Spleen (tissue), 7 donors: Measurements from ENCODE around the gene EFNA5.

ENCODE experiments used
- POLR2AphosphoS5 ChIP-seq, 3 donors: sonication (generic); formaldehyde crosslinking; IDR thresholded peaks; one replicate each; pipeline ENCODE4 v1.5.1; 2017; ENCODE audit warnings: antibody characterized with exemption in 3 of 3
- TF ChIP-seq, protein P1 (sequence below), 11 experiments: fragments of 200-600 bp in 7 of 11; fragments of 450-650 bp in 4 of 11; sonication (generic) in 4 of 11; IDR thresholded peaks in 8 of 11; conservative IDR thresholded peaks in 3 of 11; 1 replicate in 7 of 11; 2 replicates in 4 of 11; pipeline versions ENCODE4 v1.4.0 to v1.8.0; 2016 to 2021; ENCODE audit warnings: antibody characterized with exemption in 11 of 11, inconsistent platforms in 4 of 11, mild to moderate bottlenecking in 1 of 11
- donor health status: DM: no; HTN: no; CAD: no; lungs with moderate emphysema.
- donor health status: DM: no; HTN: no; CAD: no.
- donor health status: DM: no; HTN: no; CAD: no.

- TF ChIP-seq, protein P1, sequence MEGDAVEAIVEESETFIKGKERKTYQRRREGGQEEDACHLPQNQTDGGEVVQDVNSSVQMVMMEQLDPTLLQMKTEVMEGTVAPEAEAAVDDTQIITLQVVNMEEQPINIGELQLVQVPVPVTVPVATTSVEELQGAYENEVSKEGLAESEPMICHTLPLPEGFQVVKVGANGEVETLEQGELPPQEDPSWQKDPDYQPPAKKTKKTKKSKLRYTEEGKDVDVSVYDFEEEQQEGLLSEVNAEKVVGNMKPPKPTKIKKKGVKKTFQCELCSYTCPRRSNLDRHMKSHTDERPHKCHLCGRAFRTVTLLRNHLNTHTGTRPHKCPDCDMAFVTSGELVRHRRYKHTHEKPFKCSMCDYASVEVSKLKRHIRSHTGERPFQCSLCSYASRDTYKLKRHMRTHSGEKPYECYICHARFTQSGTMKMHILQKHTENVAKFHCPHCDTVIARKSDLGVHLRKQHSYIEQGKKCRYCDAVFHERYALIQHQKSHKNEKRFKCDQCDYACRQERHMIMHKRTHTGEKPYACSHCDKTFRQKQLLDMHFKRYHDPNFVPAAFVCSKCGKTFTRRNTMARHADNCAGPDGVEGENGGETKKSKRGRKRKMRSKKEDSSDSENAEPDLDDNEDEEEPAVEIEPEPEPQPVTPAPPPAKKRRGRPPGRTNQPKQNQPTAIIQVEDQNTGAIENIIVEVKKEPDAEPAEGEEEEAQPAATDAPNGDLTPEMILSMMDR (IDR thresholded peaks at IDR 0.05 in 8 of 11, conservative IDR thresholded peaks at IDR 0.05 in 3 of 11) = no peak
- no peak for TF ChIP-seq POLR2AphosphoS5 (IDR thresholded peaks at IDR 0.05)
Observed at GRCh38 chr5:107553117-107553555, 117.6 kb downstream of the EFNA5 start.
